T-cell (primary cell): ENCODE data around the gene MBNL2. TPM values are rescaled to one million over a fixed set of nuclear protein-coding genes. Genes with fewer than 3 reads are reported as not detected.

Experiments used
- ATAC-seq, 4 experiments: fragments of 200-7000 bp in 3 of 4; fragments of 150-1000 bp in 1 of 4; cut with Tn5 transposase; replicated peaks in 1 of 4; 1 replicate in 3 of 4; 2 replicates in 1 of 4; pipeline ENCODE4 v1.10.0; 2021; ENCODE audit warnings: moderate library complexity in 3 of 4, mild to moderate bottlenecking in 2 of 4, moderate number of reproducible peaks in 1 of 4
- CTCF ChIA-PET, 2 donors: fragments of 300-600 bp; sonication (Branson Sonifier 250); formaldehyde crosslinking; loops; one replicate each; lab custom pipeline; 2022; ENCODE audit warnings: antibody characterized with exemption in 2 of 2; lab: Charles Lee
- POLR2A ChIA-PET, 2 donors: fragments of 300-600 bp; sonication (Branson Sonifier 250); formaldehyde crosslinking; loops; one replicate each; lab custom pipeline; 2022; ENCODE audit warnings: antibody characterized with exemption in 2 of 2; lab: Charles Lee
- DNase-seq, 35 experiments: peaks; one replicate each; pipeline versions ENCODE4 v3.0.0 to v3.0.0-alpha.2; 2013 to 2023
- H3K27ac ChIP-seq: one replicate; pipeline ENCODE4 v1.5.1; 2013; ENCODE audit warnings: low read length
- H3K27me3 ChIP-seq, 2 experiments: replicated peaks in 1 of 2; 1 replicate in 1 of 2; 2 replicates in 1 of 2; pipeline versions ENCODE4 v1.6.1 to v1.7.0; 2013; ENCODE audit warnings: low read length in 1 of 2, mixed read lengths in 1 of 2; ENCODE audit not compliant: control insufficient read depth in 2 of 2, insufficient read depth in 2 of 2; ENCODE audit errors: extremely low read depth in 1 of 2
- H3K36me3 ChIP-seq, 2 donors: 1 replicate in 1 of 2; 2 replicates in 1 of 2; pipeline versions ENCODE4 v1.6.1 to v1.7.0; 2013; ENCODE audit warnings: low read length in 1 of 2; ENCODE audit not compliant: control insufficient read depth in 2 of 2, insufficient read depth in 1 of 2; ENCODE audit errors: extremely low read depth in 1 of 2
- H3K4me1 ChIP-seq, 2 experiments: 1 replicate in 1 of 2; 2 replicates in 1 of 2; pipeline versions ENCODE4 v1.6.1 to v1.7.0; 2013; ENCODE audit warnings: low read length in 2 of 2, mixed read lengths in 1 of 2; ENCODE audit not compliant: insufficient read depth in 2 of 2, control insufficient read depth in 1 of 2; ENCODE audit errors: extremely low read depth in 1 of 2
- H3K4me3 ChIP-seq, 2 donors: 1 replicate in 1 of 2; 2 replicates in 1 of 2; pipeline versions ENCODE4 v1.5.1 to v1.7.0; 2013; ENCODE audit warnings: mild to moderate bottlenecking in 2 of 2, low read length in 1 of 2, moderate library complexity in 1 of 2; ENCODE audit not compliant: control insufficient read depth in 1 of 2; ENCODE audit errors: extremely low read depth in 1 of 2
- H3K9me3 ChIP-seq: 2 replicates; pipeline ENCODE4 v1.7.0; 2013
- H3K27ac Mint-ChIP-seq, 2 donors: one replicate each; pipeline ENCODE4 v1.8.0; 2020 to 2021; ENCODE audit warnings: mild to moderate bottlenecking in 2 of 2, mixed read lengths in 2 of 2
- H3K27me3 Mint-ChIP-seq, 2 donors: one replicate each; pipeline ENCODE4 v1.8.0; 2021 to 2022; ENCODE audit warnings: mixed read lengths in 2 of 2
- H3K36me3 Mint-ChIP-seq: one replicate; pipeline ENCODE4 v1.8.0; 2021; ENCODE audit warnings: mixed read lengths
- H3K4me1 Mint-ChIP-seq, 3 donors: one replicate each; pipeline ENCODE4 v1.8.0; 2020 to 2022; ENCODE audit warnings: mixed read lengths in 3 of 3, mild to moderate bottlenecking in 1 of 3
- H3K4me3 Mint-ChIP-seq, 3 donors: one replicate each; pipeline ENCODE4 v1.8.0; 2020 to 2022; ENCODE audit warnings: mild to moderate bottlenecking in 3 of 3, mixed read lengths in 3 of 3, moderate library complexity in 3 of 3
- H3K9me3 Mint-ChIP-seq, 3 donors: one replicate each; pipeline ENCODE4 v1.8.0; 2020 to 2022; ENCODE audit warnings: mixed read lengths in 3 of 3
- WGBS: methylation state at CpG from one replicate; pipeline ENCODE4 v1.1.5; 2013; ENCODE audit warnings: missing lambda C conversion rate; ENCODE audit not compliant: insufficient coverage; 5-methylcytosine and 5-hydroxymethylcytosine counted together
- total RNA-seq, 35 experiments: library from RNA in 6 of 35; stranded (reverse) in 6 of 35; fragments of 120-200 nt in 1 of 35; gene quantifications; one replicate each; pipeline versions ENCODE4 v1.2.1 to v1.2.4 and lab custom pipeline; 2013 to 2026

Gene MBNL2
- total RNA-seq, 5 donors from 2014 or later (not counting 1 experiment from before 2014, with no cell fraction given): 21.0 to 33.7 (median 28.5) TPM

DNA sequence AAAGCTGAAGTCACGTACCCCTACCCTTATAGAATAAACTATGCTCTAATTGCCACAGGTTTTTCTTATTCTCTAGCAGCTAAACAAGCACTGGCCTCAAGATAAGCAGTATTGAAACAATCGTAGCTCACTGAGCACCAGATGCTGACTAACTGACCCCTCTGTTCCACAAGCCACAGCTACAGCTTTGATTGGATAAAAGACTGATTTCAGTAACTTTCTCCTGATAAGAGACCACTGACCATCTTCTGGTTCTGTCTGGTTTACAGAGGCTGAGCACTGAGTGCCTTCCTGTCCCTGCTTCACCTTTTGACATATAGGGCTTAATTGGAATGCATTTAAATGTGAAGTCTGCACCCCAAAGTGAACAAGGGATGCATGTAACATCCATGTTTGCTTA is 203.5 kb downstream of the MBNL2 start:
- H3K27me3 ChIP-seq: no peaks in the 10 kb centered on the region
- 100% methylated on average over 1 of the region's 2 CpGs for WGBS
- POLR2A ChIA-PET: no interaction called here
- H3K9me3 Mint-ChIP-seq: no peaks in the 10 kb centered on the region
- DNase-seq (no peak), ATAC-seq (no peak)
- H3K4me1 Mint-ChIP-seq: no peaks in the 10 kb centered on the region
- no peak overlapping the region for H3K4me3 Mint-ChIP-seq
- H3K4me1 ChIP-seq: no peaks in the 10 kb centered on the region
- peaks cover 12 to 28% of the 10 kb centered on the region in 2 donors for H3K27me3 Mint-ChIP-seq
- H3K9me3 ChIP-seq: no peaks in the 10 kb centered on the region
- no peak overlapping the region for H3K27ac ChIP-seq
- no peak overlapping the region for H3K27ac Mint-ChIP-seq
- CTCF ChIA-PET: no interaction called here
- no peak overlapping the region for H3K4me3 ChIP-seq
- H3K36me3 Mint-ChIP-seq: no peaks in the 10 kb centered on the region
- H3K36me3 ChIP-seq: no peaks in the 10 kb centered on the region

GRCh38 chr13:97426695-97427094 is 204.6 kb downstream of the MBNL2 start:
- POLR2A ChIA-PET: interaction anchor here in 1 of 2 donors (0.5 kb wide), 1 partner anchor 317 kb away, joined by 6 read pairs; no protein-coding TSS in a partner anchor
- CTCF ChIA-PET: no interaction called here
- ATAC-seq (no peak), DNase-seq (no peak)
- Mint-ChIP-seq H3K9me3 (no peaks in the 10 kb centered on the region), H3K36me3 (no peaks in the 10 kb centered on the region), H3K4me3 (no peak overlapping the region), H3K27me3 (peaks cover 10 to 21% of the 10 kb centered on the region in 2 donors), H3K4me1 (peaks cover under 1 to 2% (median 2%) of the 10 kb centered on the region in 3 donors), H3K27ac (no peak overlapping the region)
- H3K4me1 ChIP-seq: no peaks in the 10 kb centered on the region
- no peak overlapping the region for H3K4me3 ChIP-seq
- H3K27me3 ChIP-seq: no peaks in the 10 kb centered on the region
- no peak overlapping the region for H3K27ac ChIP-seq
- WGBS: no CpG with 5 or more reads among the region's 3 CpGs
- no peaks in the 10 kb centered on the region for H3K9me3 ChIP-seq
- H3K36me3 ChIP-seq: no peaks in the 10 kb centered on the region

DNA sequence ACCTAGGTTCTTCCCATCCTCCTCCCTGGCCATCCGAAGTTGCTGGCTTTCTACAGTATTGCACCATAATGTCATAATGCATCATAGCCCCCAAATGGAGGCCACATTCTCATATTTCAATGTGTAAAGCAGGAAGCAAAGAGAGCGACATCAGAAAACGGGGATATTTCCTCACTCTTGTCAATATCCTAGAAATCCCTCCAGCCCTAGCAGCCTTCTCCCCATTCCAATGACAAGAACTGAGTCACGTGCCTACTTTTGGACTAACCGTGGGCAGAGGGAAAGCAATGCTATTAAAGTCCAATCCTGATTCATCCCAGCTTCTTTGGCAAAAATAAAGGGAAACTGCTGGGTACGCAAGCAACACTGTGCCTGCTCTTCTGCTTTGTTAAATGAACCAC is 207.5 kb downstream of the MBNL2 start:
- no peak for ATAC-seq
- no peak overlapping the region for H3K4me3 ChIP-seq
- H3K4me1 Mint-ChIP-seq: peaks cover 12 to 13% (median 13%) of the 10 kb centered on the region in 3 donors
- no peak overlapping the region for H3K27ac Mint-ChIP-seq
- peaks cover 2 to 7% of the 10 kb centered on the region in 2 experiments for H3K4me1 ChIP-seq
- H3K27me3 ChIP-seq: no peaks in the 10 kb centered on the region
- ChIA-PET CTCF (no interaction called here), POLR2A (no interaction called here)
- no peak for DNase-seq
- H3K4me3 Mint-ChIP-seq: no peak overlapping the region
- WGBS: 86% methylated on average over 6 of the region's 6 CpGs
- H3K9me3 ChIP-seq: no peaks in the 10 kb centered on the region
- no peaks in the 10 kb centered on the region for H3K9me3 Mint-ChIP-seq
- H3K27ac ChIP-seq: no peak overlapping the region
- no peaks in the 10 kb centered on the region for H3K36me3 ChIP-seq
- H3K27me3 Mint-ChIP-seq: peaks cover 5 to 14% of the 10 kb centered on the region in 2 donors
- no peaks in the 10 kb centered on the region for H3K36me3 Mint-ChIP-seq

DNA sequence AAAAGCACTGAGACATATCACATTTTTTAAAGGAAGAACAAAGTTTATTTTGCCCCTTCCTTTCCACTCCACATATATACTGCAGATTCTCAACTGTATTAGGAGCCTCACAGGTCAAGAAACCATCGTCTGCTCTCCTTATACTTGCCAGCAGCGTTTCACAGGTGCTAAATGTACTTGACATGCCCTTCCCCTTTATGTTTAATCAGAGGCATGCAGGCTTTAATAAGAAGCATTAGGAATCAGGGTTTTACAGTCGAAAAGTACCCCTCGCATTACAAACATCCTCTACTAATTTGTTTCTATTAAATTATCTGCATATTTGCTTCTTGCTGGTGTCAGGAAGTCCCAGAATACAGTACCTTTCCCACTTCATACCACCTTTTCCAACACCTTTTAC is 208.2 kb downstream of the MBNL2 start:
- Histone ChIP-seq H3K27me3 (no peaks in the 10 kb centered on the region), H3K27ac (no peak overlapping the region), H3K4me1 (peaks cover 2 to 11% of the 10 kb centered on the region in 2 experiments), H3K4me3 (no peak overlapping the region), H3K36me3 (no peaks in the 10 kb centered on the region), H3K9me3 (no peaks in the 10 kb centered on the region)
- WGBS: no CpG with 5 or more reads among the region's 4 CpGs
- H3K27me3 Mint-ChIP-seq: peaks cover 5 to 10% of the 10 kb centered on the region in 2 donors
- H3K36me3 Mint-ChIP-seq: no peaks in the 10 kb centered on the region
- no peak overlapping the region for H3K27ac Mint-ChIP-seq
- no peak overlapping the region for H3K4me3 Mint-ChIP-seq
- ChIA-PET CTCF (no interaction called here), POLR2A (no interaction called here)
- no peaks in the 10 kb centered on the region for H3K9me3 Mint-ChIP-seq
- no peak for DNase-seq
- peaks cover 17 to 19% (median 19%) of the 10 kb centered on the region in 3 donors for H3K4me1 Mint-ChIP-seq
- ATAC-seq: no peak

DNA sequence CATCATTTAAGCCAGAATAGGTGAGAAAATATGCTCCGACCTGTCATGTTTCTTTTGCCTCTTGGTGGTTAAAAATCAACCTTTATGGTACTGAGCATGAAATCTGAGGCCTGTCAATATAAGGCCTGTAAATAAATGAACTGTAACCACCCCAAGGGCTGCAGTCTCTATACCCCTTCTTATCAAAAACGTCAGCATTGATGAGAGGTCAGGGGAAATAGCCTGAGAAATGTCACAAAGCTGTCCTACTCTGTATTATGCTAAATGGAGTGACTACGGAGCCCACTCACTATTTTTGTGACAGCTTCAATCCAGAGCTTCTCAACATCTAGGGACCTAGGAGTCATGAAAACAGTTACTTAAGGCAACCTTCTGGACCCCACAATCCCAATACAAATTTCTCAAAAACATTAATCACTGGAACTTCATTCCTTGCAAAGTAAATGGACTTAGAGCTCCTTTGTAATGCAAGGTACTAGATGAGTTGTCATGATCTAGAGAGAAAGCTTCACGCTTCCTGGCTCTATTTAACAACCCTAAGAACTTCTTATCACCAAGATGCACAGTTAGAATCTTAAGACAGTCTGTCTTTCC is 209.1 kb downstream of the MBNL2 start:
- H3K27me3 Mint-ChIP-seq: peaks cover 5 to 7% of the 10 kb centered on the region in 2 donors
- H3K27ac ChIP-seq: no peak overlapping the region
- H3K36me3 Mint-ChIP-seq: no peaks in the 10 kb centered on the region
- H3K4me3 ChIP-seq: no peak overlapping the region
- peak overlapping the region in 1 of 2 donors; percentile 6 for H3K27ac Mint-ChIP-seq
- peak overlapping the region; percentile 28 to 93 (median 37) for H3K4me3 Mint-ChIP-seq
- no peaks in the 10 kb centered on the region for H3K9me3 ChIP-seq
- H3K4me1 Mint-ChIP-seq: peaks cover 25 to 29% (median 28%) of the 10 kb centered on the region in 3 donors
- no peak for ATAC-seq
- no peaks in the 10 kb centered on the region for H3K27me3 ChIP-seq
- ChIA-PET CTCF (interaction anchor here (0.5 to 2.4 kb wide), 3 partner anchors 322 to 1755 kb away, joined by 5 to 14 read pairs (median 5); partner anchors contain the start of gene DNAJC3 (in 1 of the 2)), POLR2A (interaction anchor here (0.6 to 3.2 kb wide), 3 partner anchors 9 to 221 kb away, joined by 4 to 63 read pairs (median 4); partner anchors contain the start of gene MBNL2 (in 1 of the 2))
- H3K36me3 ChIP-seq: no peaks in the 10 kb centered on the region
- peaks cover 2 to 17% of the 10 kb centered on the region in 2 experiments for H3K4me1 ChIP-seq
- DNase-seq: no peak
- no peaks in the 10 kb centered on the region for H3K9me3 Mint-ChIP-seq
- no CpG with 5 or more reads among the region's 4 CpGs for WGBS

DNA sequence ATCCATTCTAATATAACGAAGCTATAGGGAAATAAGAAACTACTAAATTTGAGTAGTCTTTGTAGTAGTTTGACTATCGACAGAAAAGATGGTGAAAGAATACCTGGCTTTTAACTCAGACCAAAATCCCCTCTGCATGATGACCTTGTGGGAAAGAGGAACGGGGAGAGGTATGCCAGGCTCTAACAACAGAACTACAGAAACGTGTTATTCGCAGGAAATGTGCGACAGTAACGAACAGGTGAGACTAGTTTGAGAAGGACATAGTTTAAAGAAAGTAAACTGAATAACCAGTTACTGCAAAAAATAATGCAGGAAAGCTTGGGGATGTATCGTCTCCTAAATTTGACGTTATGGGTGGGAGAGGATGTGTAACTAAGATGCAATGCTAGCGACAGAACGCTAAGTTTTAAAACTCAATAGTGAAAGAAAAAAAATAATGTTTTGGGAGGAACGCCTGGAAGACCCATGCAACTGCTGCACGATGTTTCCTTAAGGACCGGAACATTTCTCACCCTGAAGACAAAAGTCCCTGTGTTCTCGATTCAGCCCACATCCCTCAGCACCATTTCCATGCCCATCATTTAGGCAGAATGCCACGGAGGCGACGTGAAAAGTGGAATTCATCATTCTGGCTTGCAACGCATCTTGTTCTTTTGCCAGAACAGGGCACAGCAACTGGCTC is 210.2 kb downstream of the MBNL2 start:
- Mint-ChIP-seq H3K36me3 (no peaks in the 10 kb centered on the region), H3K4me1 (peaks cover 31 to 35% (median 34%) of the 10 kb centered on the region in 3 donors), H3K27ac (peak overlapping the region; percentile 99 to 100), H3K27me3 (peaks cover 5 to 7% of the 10 kb centered on the region in 2 donors), H3K4me3 (peak overlapping the region; percentile 92 to 97 (median 93)), H3K9me3 (no peaks in the 10 kb centered on the region)
- H3K36me3 ChIP-seq: no peaks in the 10 kb centered on the region
- ATAC-seq: no peak
- no peaks in the 10 kb centered on the region for H3K27me3 ChIP-seq
- H3K27ac ChIP-seq: peak overlapping the region; percentile 98
- no peaks in the 10 kb centered on the region for H3K9me3 ChIP-seq
- WGBS: 0% methylated on average over 9 of the region's 19 CpGs
- ChIA-PET POLR2A (interaction anchor here (0.6 to 3.2 kb wide), 6 partner anchors 10 to 531 kb away, joined by 3 to 63 read pairs (median 4); partner anchors contain the start of gene MBNL2 (in 1 of the 2)), CTCF (interaction anchor here (0.6 to 2.4 kb wide), 7 partner anchors 10 to 1756 kb away, joined by 3 to 14 read pairs (median 4); partner anchors contain the start of gene DNAJC3 (in 1 of the 2))
- peak overlapping the region; percentile 82 to 97 for H3K4me3 ChIP-seq
- H3K4me1 ChIP-seq: peaks cover 2 to 21% of the 10 kb centered on the region in 2 experiments
- DNase-seq: peak in 1 of 35 experiments; percentile 26
